ENCODE results near the gene IL6ST. TPM values are rescaled to one million over a fixed set of nuclear protein-coding genes. Genes with fewer than 3 reads are reported as not detected.

Gene IL6ST
- polyA plus RNA-seq, 1 experiment, result 167 TPM

- CTCF ChIA-PET, result interaction anchor here (0.6 to 1.0 kb wide), 3 partner anchors 272 to 719 kb away, joined by 3 read pairs; no protein-coding TSS in a partner anchor
- DNase-seq (ENCODE audit: low read depth), result no peak
- Histone ChIP-seq H3K36me3 (ENCODE audit: control insufficient read depth, insufficient read depth, low read length) (no peaks in the 10 kb centered on the region), H3K4me3 (ENCODE audit: low read depth, low read length) (no peak overlapping the region), H3K27me3 (ENCODE audit: control insufficient read depth, insufficient read depth, low read length) (no peaks in the 10 kb centered on the region)
- POLR2A ChIA-PET, result interaction anchor here (0.6 kb wide), 1 partner anchor 75 kb away, joined by 5 read pairs; no protein-coding TSS in a partner anchor
- TF ChIP-seq, protein P1, sequence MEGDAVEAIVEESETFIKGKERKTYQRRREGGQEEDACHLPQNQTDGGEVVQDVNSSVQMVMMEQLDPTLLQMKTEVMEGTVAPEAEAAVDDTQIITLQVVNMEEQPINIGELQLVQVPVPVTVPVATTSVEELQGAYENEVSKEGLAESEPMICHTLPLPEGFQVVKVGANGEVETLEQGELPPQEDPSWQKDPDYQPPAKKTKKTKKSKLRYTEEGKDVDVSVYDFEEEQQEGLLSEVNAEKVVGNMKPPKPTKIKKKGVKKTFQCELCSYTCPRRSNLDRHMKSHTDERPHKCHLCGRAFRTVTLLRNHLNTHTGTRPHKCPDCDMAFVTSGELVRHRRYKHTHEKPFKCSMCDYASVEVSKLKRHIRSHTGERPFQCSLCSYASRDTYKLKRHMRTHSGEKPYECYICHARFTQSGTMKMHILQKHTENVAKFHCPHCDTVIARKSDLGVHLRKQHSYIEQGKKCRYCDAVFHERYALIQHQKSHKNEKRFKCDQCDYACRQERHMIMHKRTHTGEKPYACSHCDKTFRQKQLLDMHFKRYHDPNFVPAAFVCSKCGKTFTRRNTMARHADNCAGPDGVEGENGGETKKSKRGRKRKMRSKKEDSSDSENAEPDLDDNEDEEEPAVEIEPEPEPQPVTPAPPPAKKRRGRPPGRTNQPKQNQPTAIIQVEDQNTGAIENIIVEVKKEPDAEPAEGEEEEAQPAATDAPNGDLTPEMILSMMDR (IDR thresholded peaks at IDR 0.05; ENCODE audit: insufficient read depth, low read depth, low read length), result no peak
Measured at GRCh38 chr5:55929020-55929799, 65.6 kb downstream of the IL6ST start.

DNA sequence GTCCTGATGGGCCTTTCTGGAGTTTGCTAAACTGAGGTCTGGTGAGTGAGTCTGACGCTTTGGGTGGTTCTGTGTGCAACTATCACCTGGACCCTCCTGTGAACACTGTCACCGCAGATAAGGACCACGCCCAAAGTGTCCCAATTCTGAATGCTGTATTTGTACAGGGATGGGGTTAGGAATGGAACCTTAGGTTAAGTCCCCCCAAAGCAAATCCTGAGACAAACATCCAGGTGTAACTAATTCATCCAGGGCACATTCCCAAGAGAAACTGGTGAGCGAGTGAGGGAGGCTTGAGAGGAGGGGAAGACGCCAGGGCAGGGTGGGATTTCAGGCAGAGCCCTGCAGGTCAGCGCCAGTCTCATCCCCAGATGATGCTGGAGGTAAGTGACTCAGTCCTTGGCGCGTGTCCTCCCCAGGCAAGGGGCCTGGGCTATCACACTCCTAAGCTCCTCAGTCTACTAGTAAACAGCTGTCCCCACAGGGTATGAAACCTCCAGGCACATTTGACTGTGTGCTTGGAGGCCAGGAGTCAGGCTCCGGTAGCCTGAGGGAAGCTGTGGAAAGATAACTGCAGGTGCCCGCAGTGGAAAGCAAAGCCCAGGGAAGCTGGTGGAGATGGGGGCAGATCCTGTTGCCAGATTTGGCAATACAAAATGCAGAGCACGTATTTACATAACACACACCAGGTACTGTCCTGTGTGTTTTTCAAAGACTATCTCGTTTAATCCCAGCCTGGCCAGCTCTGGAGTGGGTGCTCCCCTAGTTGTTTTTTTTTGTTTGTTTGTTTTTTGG is 66.7 kb downstream of the IL6ST start:
- no peaks in the 10 kb centered on the region for H3K27me3 ChIP-seq (ENCODE audit: control insufficient read depth, insufficient read depth, low read length)
- ChIA-PET POLR2A (interaction anchor here (0.6 kb wide), 1 partner anchor 74 kb away, joined by 5 read pairs; no protein-coding TSS in a partner anchor), CTCF (interaction anchor here (1.0 kb wide), 1 partner anchor 273 kb away, joined by 3 read pairs; no protein-coding TSS in a partner anchor)
- no peak overlapping the region for H3K4me3 ChIP-seq (ENCODE audit: low read depth, low read length)
- TF ChIP-seq, protein P1 (IDR thresholded peaks at IDR 0.05; ENCODE audit: insufficient read depth, low read depth, low read length), result no peak
- no peaks in the 10 kb centered on the region for H3K36me3 ChIP-seq (ENCODE audit: control insufficient read depth, insufficient read depth, low read length)
- no peak for DNase-seq (ENCODE audit: low read depth)

- H3K27me3 ChIP-seq (ENCODE audit: control insufficient read depth, insufficient read depth, low read length), result no peaks in the 10 kb centered on the region
- H3K36me3 ChIP-seq (ENCODE audit: control insufficient read depth, insufficient read depth, low read length), result no peaks in the 10 kb centered on the region
- DNase-seq (ENCODE audit: low read depth), result no peak
- CTCF ChIA-PET, result interaction anchor here (1.3 kb wide), 1 partner anchor 9 kb away, joined by 4 read pairs; no protein-coding TSS in a partner anchor
- TF ChIP-seq, protein P1 (IDR thresholded peaks at IDR 0.05; ENCODE audit: insufficient read depth, low read depth, low read length), result no peak
- POLR2A ChIA-PET, result no interaction called here
- no peak overlapping the region for H3K4me3 ChIP-seq (ENCODE audit: low read depth, low read length)
Measured at GRCh38 chr5:55926476-55926875, 68.3 kb downstream of the IL6ST start.

DNA sequence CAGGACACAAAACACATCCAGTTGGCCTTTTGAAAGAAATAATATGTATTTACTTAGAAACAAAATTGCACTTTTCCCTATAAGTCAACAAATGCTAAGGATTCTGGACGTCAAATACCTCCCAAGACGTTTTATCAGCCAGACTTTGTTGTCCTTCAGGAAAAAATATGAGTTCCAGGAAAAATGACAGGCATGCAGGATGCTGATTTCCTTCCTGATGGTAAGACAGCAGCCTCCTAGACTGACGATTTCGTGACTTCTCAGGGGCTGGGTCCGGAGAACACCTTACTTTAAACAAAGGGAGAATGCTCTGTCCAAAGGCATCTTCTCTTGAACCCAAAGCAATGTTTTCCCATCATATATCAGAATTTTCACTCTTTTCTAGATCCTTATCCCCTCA is 69.1 kb downstream of the IL6ST start:
- Histone ChIP-seq H3K36me3 (ENCODE audit: control insufficient read depth, insufficient read depth, low read length) (no peaks in the 10 kb centered on the region), H3K27me3 (ENCODE audit: control insufficient read depth, insufficient read depth, low read length) (no peaks in the 10 kb centered on the region), H3K4me3 (ENCODE audit: low read depth, low read length) (no peak overlapping the region)
- no peak for DNase-seq (ENCODE audit: low read depth)
- TF ChIP-seq, protein P1 (IDR thresholded peaks at IDR 0.05; ENCODE audit: insufficient read depth, low read depth, low read length), result no peak
- ChIA-PET POLR2A (no interaction called here), CTCF (interaction anchor here (1.3 kb wide), 1 partner anchor 10 kb away, joined by 4 read pairs; no protein-coding TSS in a partner anchor)

- ChIA-PET CTCF (interaction anchor here (1.1 to 2.2 kb wide), 2 partner anchors 11 to 276 kb away, joined by 3 to 14 read pairs; no protein-coding TSS in a partner anchor), POLR2A (no interaction called here)
- TF ChIP-seq, protein P1 (IDR thresholded peaks at IDR 0.05; ENCODE audit: insufficient read depth, low read depth, low read length), result no peak
Measured at GRCh38 chr5:55925181-55925580, 69.6 kb downstream of the IL6ST start.

More at GRCh38 chr5:55925181-55925580, 69.6 kb downstream of the IL6ST start:
- H3K4me3 ChIP-seq (ENCODE audit: low read depth, low read length), result no peak overlapping the region
- H3K27me3 ChIP-seq (ENCODE audit: control insufficient read depth, insufficient read depth, low read length), result no peaks in the 10 kb centered on the region
- DNase-seq (ENCODE audit: low read depth), result no peak
- H3K36me3 ChIP-seq (ENCODE audit: control insufficient read depth, insufficient read depth, low read length), result no peaks in the 10 kb centered on the region

Data from BJ (cell line).